Upper lobe of right lung (tissue), 1 donor: Measurements from ENCODE around the gene PAAF1. TPM values are rescaled to one million over a fixed set of nuclear protein-coding genes. Genes with fewer than 3 reads are reported as not detected.

Source experiments
- ATAC-seq: fragments of 200-7000 bp; cut with Tn5 transposase; one replicate; pipeline ENCODE4 v1.9.1; 2020; ENCODE audit warnings: mild to moderate bottlenecking, moderate library complexity
- DNase-seq: peaks from one replicate; pipeline ENCODE4 v3.0.0-alpha.2; 2020
- H3K27ac ChIP-seq: fragments of 200-600 bp; one replicate; pipeline ENCODE4 v1.8.0; 2022
- H3K27me3 ChIP-seq: fragments of 200-600 bp; one replicate; pipeline ENCODE4 v1.8.0; 2022; ENCODE audit warnings: mild to moderate bottlenecking
- H3K36me3 ChIP-seq: fragments of 200-600 bp; one replicate; pipeline ENCODE4 v1.8.0; 2022
- H3K4me1 ChIP-seq: fragments of 200-600 bp; one replicate; pipeline ENCODE4 v1.8.0; 2022
- H3K4me3 ChIP-seq: fragments of 200-600 bp; one replicate; pipeline ENCODE4 v1.8.0; 2022; ENCODE audit warnings: mild to moderate bottlenecking
- H3K9me3 ChIP-seq: fragments of 200-600 bp; one replicate; pipeline ENCODE4 v1.8.0; 2022
- CTCF ChIP-seq: fragments of 200-600 bp; IDR thresholded peaks from one replicate; pipeline ENCODE4 v1.8.0; 2022; ENCODE audit warnings: antibody characterized with exemption
- intact Hi-C: fragments of 100-400 bp; cut with DNase I; formaldehyde crosslinking; loops from one replicate; pipeline ENCODE4 v1.11.0; 2022
- total RNA-seq: library from RNA; stranded (reverse); fragmentation: NEBNext Ultra II Directional; extraction: Animal tissue kit (Norgen Biotek cat#: 25700); gene quantifications from one replicate; pipeline ENCODE4 v1.2.1, GENCODE V29; 2021
- donor health status: DM: no; HTN: yes; CAD: no; lungs with severe emphysema.

The PAAF1 gene
- total RNA-seq, 1 donor from 2014 or later, result 13.9 TPM

- H3K4me3 ChIP-seq, result no peak overlapping the region
- no peak for TF ChIP-seq CTCF
- peaks cover 10% of the 10 kb centered on the region for H3K36me3 ChIP-seq
- intact Hi-C loops, result no loop called here
- DNase-seq (no peak), ATAC-seq (peak; percentile 4)
- H3K27ac ChIP-seq, result no peak overlapping the region
- no peaks in the 10 kb centered on the region for H3K27me3 ChIP-seq
- peaks cover 13% of the 10 kb centered on the region for H3K4me1 ChIP-seq
- no peaks in the 10 kb centered on the region for H3K9me3 ChIP-seq
These were observed 93.4 kb downstream of the PAAF1 start for GRCh38 chr11:73969991-73970800.

GRCh38 chr11:73971175-73971719 is 94.4 kb downstream of the PAAF1 start:
- no peak for ATAC-seq
- Histone ChIP-seq H3K27me3 (no peaks in the 10 kb centered on the region), H3K4me3 (no peak overlapping the region), H3K36me3 (peaks cover 20% of the 10 kb centered on the region), H3K27ac (no peak overlapping the region), H3K4me1 (peaks cover 13% of the 10 kb centered on the region), H3K9me3 (no peaks in the 10 kb centered on the region)
- intact Hi-C loops, result no loop called here
- TF ChIP-seq CTCF, result no peak
- DNase-seq, result no peak

- H3K27me3 ChIP-seq, result no peaks in the 10 kb centered on the region
- no peak for TF ChIP-seq CTCF
- H3K9me3 ChIP-seq, result no peaks in the 10 kb centered on the region
- intact Hi-C loops, result no loop called here
- peaks cover 30% of the 10 kb centered on the region for H3K36me3 ChIP-seq
- no peak for DNase-seq
- no peak for ATAC-seq
- H3K4me3 ChIP-seq, result no peak overlapping the region
- no peak overlapping the region for H3K27ac ChIP-seq
- H3K4me1 ChIP-seq, result peaks cover 13% of the 10 kb centered on the region
These were observed 95.4 kb downstream of the PAAF1 start for GRCh38 chr11:73972187-73972586.

- intact Hi-C loops, result no loop called here
- H3K27me3 ChIP-seq, result no peaks in the 10 kb centered on the region
- ATAC-seq (no peak), DNase-seq (no peak)
- H3K4me1 ChIP-seq, result peaks cover 13% of the 10 kb centered on the region
- H3K36me3 ChIP-seq, result peaks cover 36% of the 10 kb centered on the region
- H3K27ac ChIP-seq, result no peak overlapping the region
- no peaks in the 10 kb centered on the region for H3K9me3 ChIP-seq
- no peak for TF ChIP-seq CTCF
- H3K4me3 ChIP-seq, result no peak overlapping the region
These were observed 96.0 kb downstream of the PAAF1 start for GRCh38 chr11:73972620-73973449.

- peaks cover 25% of the 10 kb centered on the region for H3K4me1 ChIP-seq
- no peaks in the 10 kb centered on the region for H3K9me3 ChIP-seq
- H3K36me3 ChIP-seq, result peaks cover 46% of the 10 kb centered on the region
- no peaks in the 10 kb centered on the region for H3K27me3 ChIP-seq
- ATAC-seq (no peak), DNase-seq (no peak)
- intact Hi-C loops, result no loop called here
- no peak for TF ChIP-seq CTCF
- H3K4me3 ChIP-seq, result no peak overlapping the region
- H3K27ac ChIP-seq, result no peak overlapping the region
These were observed 98.0 kb downstream of the PAAF1 start for GRCh38 chr11:73974604-73975478.
